Activated T-helper 17 cell treated with anti-CD3 and anti-CD28 coated beads, Interleukin-2, amount 50 U/mL, for 72 hours (primary cell): ENCODE measurements around the gene CAMK2A. TPM values are rescaled to one million over a fixed set of nuclear protein-coding genes. Genes with fewer than 3 reads are reported as not detected.

Experiments used
- ATAC-seq: fragments of 150-1000 bp; cut with Tn5 transposase; replicated peaks from 2 replicates; pipeline ENCODE4 v1.10.0; 2021; ENCODE audit warnings: mild to moderate bottlenecking, moderate library complexity
- H3K27ac Mint-ChIP-seq: one replicate; pipeline ENCODE4 v1.8.0; 2022; ENCODE audit warnings: mixed read lengths
- H3K27me3 Mint-ChIP-seq: one replicate; pipeline ENCODE4 v1.8.0; 2022; ENCODE audit warnings: mixed read lengths
- H3K36me3 Mint-ChIP-seq: one replicate; pipeline ENCODE4 v1.8.0; 2022; ENCODE audit warnings: low read depth, mild to moderate bottlenecking, mixed read lengths
- H3K4me1 Mint-ChIP-seq: one replicate; pipeline ENCODE4 v1.8.0; 2022; ENCODE audit warnings: mixed read lengths
- H3K4me3 Mint-ChIP-seq: one replicate; pipeline ENCODE4 v1.8.0; 2022; ENCODE audit warnings: mild to moderate bottlenecking, mixed read lengths
- H3K9me3 Mint-ChIP-seq: one replicate; pipeline ENCODE4 v1.8.0; 2022; ENCODE audit warnings: mixed read lengths
- total RNA-seq, 2 donors: library from RNA; stranded (reverse); gene quantifications; one replicate each; pipeline ENCODE4 v1.2.3, GENCODE V29; 2022

Gene CAMK2A
- total RNA-seq, 2 donors from 2014 or later: not detected

DNA sequence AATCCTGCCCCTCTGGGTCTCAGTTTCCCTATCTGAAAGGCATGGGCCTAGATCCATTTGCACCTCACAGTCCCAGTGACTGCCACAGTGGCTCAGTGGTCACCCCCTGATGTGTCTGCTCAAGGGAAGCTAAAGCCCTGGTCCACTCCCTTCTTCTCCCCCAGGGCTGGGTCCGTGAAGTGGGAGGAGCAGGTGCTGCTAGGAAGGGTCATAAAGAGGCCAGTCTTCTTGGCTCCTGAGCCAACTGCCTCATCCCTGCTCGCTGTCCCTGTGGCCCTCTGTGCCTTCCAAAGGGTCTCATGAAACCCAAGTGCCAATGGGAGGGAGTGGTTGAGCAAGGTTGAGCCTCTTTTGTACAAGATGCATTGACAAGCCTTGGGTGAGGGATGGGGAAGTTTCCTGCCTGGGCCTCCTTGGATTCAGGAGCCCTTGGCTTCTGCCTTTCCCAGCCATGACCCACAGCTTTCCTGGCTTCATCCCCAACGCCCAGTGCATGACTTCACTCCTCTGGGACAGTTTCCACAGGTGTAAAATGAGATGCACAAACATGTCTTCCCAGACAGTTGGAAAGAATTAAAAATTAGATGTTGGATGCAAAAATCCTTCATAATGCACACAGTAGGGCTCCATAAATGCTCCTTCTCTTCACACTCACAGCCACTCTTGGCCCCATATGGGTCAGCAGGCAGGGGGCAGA lies 101.3 kb downstream of the CAMK2A start:
- H3K27me3 Mint-ChIP-seq: peaks cover 23% of the 10 kb centered on the region
- H3K9me3 Mint-ChIP-seq: no peaks in the 10 kb centered on the region
- no peaks in the 10 kb centered on the region for H3K4me1 Mint-ChIP-seq
- no peaks in the 10 kb centered on the region for H3K36me3 Mint-ChIP-seq
- H3K4me3 Mint-ChIP-seq: no peak overlapping the region
- no peak for ATAC-seq
- no peak overlapping the region for H3K27ac Mint-ChIP-seq

GRCh38 chr5:150186897-150187296 lies 102.7 kb downstream of the CAMK2A start:
- Mint-ChIP-seq H3K36me3 (no peaks in the 10 kb centered on the region), H3K9me3 (no peaks in the 10 kb centered on the region), H3K27me3 (peaks cover 20% of the 10 kb centered on the region), H3K4me3 (no peak overlapping the region), H3K4me1 (no peaks in the 10 kb centered on the region), H3K27ac (no peak overlapping the region)
- ATAC-seq: no peak

- H3K27me3 Mint-ChIP-seq: peaks cover 17% of the 10 kb centered on the region
- H3K27ac Mint-ChIP-seq: no peak overlapping the region
- no peaks in the 10 kb centered on the region for H3K9me3 Mint-ChIP-seq
- no peak for ATAC-seq
- H3K4me1 Mint-ChIP-seq: no peaks in the 10 kb centered on the region
- H3K4me3 Mint-ChIP-seq: no peak overlapping the region
- H3K36me3 Mint-ChIP-seq: no peaks in the 10 kb centered on the region
Observed at GRCh38 chr5:150186137-150186536, 103.4 kb downstream of the CAMK2A start.

DNA sequence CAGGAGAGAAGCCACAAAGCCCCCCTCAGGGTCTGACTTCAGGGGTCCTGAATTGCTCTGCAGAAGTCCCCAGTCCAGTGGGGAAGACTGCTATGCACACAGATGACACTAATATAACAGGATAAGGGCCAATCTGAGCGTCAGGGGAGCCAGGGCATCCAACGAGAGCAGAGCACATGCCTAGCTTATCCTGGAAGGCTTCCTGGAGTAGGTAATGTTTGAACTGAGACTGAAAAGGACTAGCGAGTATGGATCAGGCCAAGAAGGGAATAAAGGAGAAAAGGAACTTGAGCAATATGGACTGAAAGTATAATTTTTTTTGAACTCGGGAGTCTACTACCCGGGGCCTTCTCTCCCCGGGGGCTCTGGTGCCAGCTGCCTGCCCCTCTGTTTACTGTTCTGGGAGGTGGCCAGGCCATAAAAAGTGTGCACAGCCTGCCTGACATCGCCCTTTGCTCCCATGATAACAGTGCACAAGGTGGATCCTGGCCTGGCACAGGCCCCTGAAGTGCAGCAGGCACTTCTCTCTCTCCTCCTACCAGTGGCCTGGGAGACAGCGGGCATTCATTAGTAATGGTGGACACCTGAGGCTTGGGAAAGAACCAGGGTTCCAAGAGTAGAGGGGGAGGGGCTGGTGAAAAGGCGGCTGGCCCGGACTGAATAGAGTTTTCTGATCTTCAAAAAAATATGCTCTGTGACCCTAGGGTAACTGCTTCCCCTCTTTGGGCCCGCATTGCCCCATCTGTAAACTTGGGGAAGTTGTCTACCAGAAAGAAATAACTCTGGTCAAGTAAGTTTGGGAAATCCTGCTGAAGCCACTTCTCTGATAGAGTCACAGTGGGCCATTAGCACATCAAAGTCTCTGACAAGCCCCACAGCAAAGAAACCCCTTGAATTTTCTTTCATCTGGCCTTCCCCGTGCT lies 104.3 kb downstream of the CAMK2A start:
- Mint-ChIP-seq H3K4me3 (no peak overlapping the region), H3K9me3 (no peaks in the 10 kb centered on the region), H3K36me3 (no peaks in the 10 kb centered on the region), H3K4me1 (no peaks in the 10 kb centered on the region), H3K27me3 (peaks cover 15% of the 10 kb centered on the region), H3K27ac (no peak overlapping the region)
- no peak for ATAC-seq

DNA sequence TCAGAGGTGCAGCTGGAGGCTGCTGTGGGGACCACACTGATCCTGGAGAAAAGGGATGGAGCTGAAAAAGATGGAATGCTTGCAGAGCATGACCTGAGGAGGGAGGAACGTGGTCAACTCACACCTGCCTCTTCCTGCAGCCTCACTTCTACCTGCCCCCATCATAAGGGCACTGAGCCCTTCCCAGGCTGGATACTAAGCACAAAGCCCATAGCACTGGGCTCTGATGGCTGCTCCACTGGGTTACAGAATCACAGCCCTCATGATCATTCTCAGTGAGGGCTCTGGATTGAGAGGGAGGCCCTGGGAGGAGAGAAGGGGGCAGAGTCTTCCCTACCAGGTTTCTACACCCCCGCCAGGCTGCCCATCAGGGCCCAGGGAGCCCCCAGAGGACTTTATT lies 105.6 kb downstream of the CAMK2A start:
- Mint-ChIP-seq H3K4me1 (no peaks in the 10 kb centered on the region), H3K9me3 (no peaks in the 10 kb centered on the region), H3K27me3 (peaks cover 9% of the 10 kb centered on the region), H3K4me3 (no peak overlapping the region), H3K27ac (no peak overlapping the region), H3K36me3 (no peaks in the 10 kb centered on the region)
- ATAC-seq: no peak

GRCh38 chr5:150183436-150183835 lies 106.1 kb downstream of the CAMK2A start:
- Mint-ChIP-seq H3K9me3 (no peaks in the 10 kb centered on the region), H3K36me3 (no peaks in the 10 kb centered on the region)
- no peak for ATAC-seq

GRCh38 chr5:150182774-150183173 lies 106.8 kb downstream of the CAMK2A start:
- Mint-ChIP-seq H3K36me3 (no peaks in the 10 kb centered on the region), H3K27ac (no peak overlapping the region), H3K27me3 (peaks cover 13% of the 10 kb centered on the region), H3K4me1 (no peaks in the 10 kb centered on the region), H3K4me3 (no peak overlapping the region), H3K9me3 (no peaks in the 10 kb centered on the region)
- ATAC-seq: no peak

More at GRCh38 chr5:150183436-150183835, 106.1 kb downstream of the CAMK2A start:
- H3K4me3 Mint-ChIP-seq: no peak overlapping the region
- peaks cover 13% of the 10 kb centered on the region for H3K27me3 Mint-ChIP-seq
- no peak overlapping the region for H3K27ac Mint-ChIP-seq
- no peaks in the 10 kb centered on the region for H3K4me1 Mint-ChIP-seq

- H3K27ac Mint-ChIP-seq: peak overlapping the region; percentile 36
- H3K4me3 Mint-ChIP-seq: no peak overlapping the region
- no peaks in the 10 kb centered on the region for H3K36me3 Mint-ChIP-seq
Observed at GRCh38 chr5:150181766-150182545, 107.6 kb downstream of the CAMK2A start.

DNA sequence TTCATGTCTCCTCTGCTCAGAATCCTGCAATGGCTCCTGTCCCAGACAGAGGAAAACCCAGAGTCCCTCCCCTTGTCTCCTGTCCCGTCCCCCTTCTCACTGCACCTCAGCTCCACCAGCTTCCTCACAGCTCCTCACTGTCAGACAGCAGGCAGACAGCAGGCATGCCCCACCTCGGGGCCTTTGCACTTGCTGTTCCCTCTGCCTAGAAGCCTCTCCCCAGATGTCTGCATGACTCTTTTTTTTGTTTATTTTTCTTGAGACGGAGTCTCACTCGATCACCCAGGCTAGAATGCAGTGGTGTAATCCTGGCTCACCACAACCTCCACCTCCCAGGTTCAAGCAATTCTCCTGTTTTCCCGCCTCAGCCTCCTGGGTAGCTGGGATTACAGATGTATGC lies 108.5 kb downstream of the CAMK2A start:
- Mint-ChIP-seq H3K4me1 (no peaks in the 10 kb centered on the region), H3K27me3 (peaks cover 12% of the 10 kb centered on the region), H3K36me3 (no peaks in the 10 kb centered on the region), H3K4me3 (no peak overlapping the region), H3K27ac (no peak overlapping the region), H3K9me3 (no peaks in the 10 kb centered on the region)
- ATAC-seq: no peak

More at GRCh38 chr5:150181766-150182545, 107.6 kb downstream of the CAMK2A start:
- ATAC-seq: no peak
- Mint-ChIP-seq H3K4me1 (no peaks in the 10 kb centered on the region), H3K9me3 (no peaks in the 10 kb centered on the region), H3K27me3 (peaks cover 9% of the 10 kb centered on the region)

GRCh38 chr5:150180241-150181026 lies 109.1 kb downstream of the CAMK2A start:
- H3K27ac Mint-ChIP-seq: no peak overlapping the region
- no peaks in the 10 kb centered on the region for H3K9me3 Mint-ChIP-seq
- ATAC-seq: no peak
- peaks cover 16% of the 10 kb centered on the region for H3K27me3 Mint-ChIP-seq
- no peaks in the 10 kb centered on the region for H3K4me1 Mint-ChIP-seq
- no peak overlapping the region for H3K4me3 Mint-ChIP-seq
- no peaks in the 10 kb centered on the region for H3K36me3 Mint-ChIP-seq

- H3K27ac Mint-ChIP-seq: no peak overlapping the region
- peaks cover 16% of the 10 kb centered on the region for H3K27me3 Mint-ChIP-seq
- no peaks in the 10 kb centered on the region for H3K36me3 Mint-ChIP-seq
- H3K9me3 Mint-ChIP-seq: no peaks in the 10 kb centered on the region
- H3K4me1 Mint-ChIP-seq: no peaks in the 10 kb centered on the region
- no peak overlapping the region for H3K4me3 Mint-ChIP-seq
- no peak for ATAC-seq
Observed at GRCh38 chr5:150179019-150179620, 110.5 kb downstream of the CAMK2A start.

DNA sequence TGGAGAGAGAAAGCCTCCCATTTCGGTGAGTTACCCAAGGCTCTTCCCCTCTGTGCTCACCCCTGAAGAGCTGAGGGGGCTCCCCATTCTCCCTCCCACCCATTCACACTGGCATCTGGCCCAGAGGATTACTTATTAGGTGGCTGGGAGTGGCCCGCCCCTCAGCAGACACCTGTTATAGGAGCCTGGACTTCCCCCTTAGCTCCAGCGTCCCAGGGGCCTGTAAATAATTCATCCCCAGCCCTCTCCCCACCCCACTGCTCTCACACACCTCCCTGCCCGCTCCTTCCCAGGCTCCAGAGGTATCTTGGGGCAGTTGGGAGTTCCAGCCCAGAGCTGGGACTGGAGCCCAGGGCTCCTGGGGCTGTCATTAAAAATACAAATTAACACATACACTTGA lies 111.3 kb downstream of the CAMK2A start:
- Mint-ChIP-seq H3K4me1 (no peaks in the 10 kb centered on the region), H3K9me3 (no peaks in the 10 kb centered on the region), H3K27ac (no peak overlapping the region), H3K27me3 (peaks cover 22% of the 10 kb centered on the region), H3K4me3 (no peak overlapping the region), H3K36me3 (no peaks in the 10 kb centered on the region)
- ATAC-seq: no peak

DNA sequence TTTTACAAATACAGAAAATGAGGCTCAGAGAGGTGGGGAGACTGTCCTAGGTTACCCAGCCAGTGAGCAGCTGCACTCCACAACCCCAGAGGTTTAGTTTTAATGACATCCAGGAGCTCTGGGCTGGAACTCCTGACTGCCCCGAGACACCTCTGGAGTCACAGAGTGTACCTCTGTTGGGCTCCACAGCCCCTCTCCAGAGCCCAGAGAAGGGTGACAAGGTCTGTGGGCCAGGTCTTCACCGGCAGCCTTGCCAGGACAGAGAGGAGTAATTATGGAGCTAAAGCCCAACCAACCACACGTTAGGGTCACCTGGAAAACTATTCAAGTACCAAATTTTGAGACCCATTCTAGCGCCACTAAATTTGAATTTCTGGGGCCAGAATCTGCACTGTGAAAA lies 111.9 kb downstream of the CAMK2A start:
- H3K4me3 Mint-ChIP-seq: no peak overlapping the region
- no peak for ATAC-seq

More for the DNA sequence above, 111.9 kb downstream of the CAMK2A start:
- no peaks in the 10 kb centered on the region for H3K9me3 Mint-ChIP-seq
- H3K36me3 Mint-ChIP-seq: no peaks in the 10 kb centered on the region
- H3K4me1 Mint-ChIP-seq: no peaks in the 10 kb centered on the region
- H3K27ac Mint-ChIP-seq: no peak overlapping the region
- peaks cover 23% of the 10 kb centered on the region for H3K27me3 Mint-ChIP-seq
